ENCODE data around the gene LPP. TPM values are rescaled to one million over a fixed set of nuclear protein-coding genes. Genes with fewer than 3 reads are reported as not detected.

LPP gene
- total and polyA plus RNA-seq, 8 donors = 8.0 to 885 (median 305) TPM

- WGBS, 5 donors = 69 to 100% (median 100%) methylated on average over 1 of the region's 1 CpG
- intact Hi-C loops (cut with DNase I; ENCODE audit: low total_unique reads) = no loop called here
- no peak for TF ChIP-seq POLR2AphosphoS5 (IDR thresholded peaks at IDR 0.05)
Measured at GRCh38 chr3:188719545-188719944, 565.6 kb downstream of the LPP start.

GRCh38 chr3:188720215-188720614, 566.3 kb downstream of the LPP start:
- Histone ChIP-seq H3K36me3 (no peaks in the 10 kb centered on the region), H3K9me3 (no peaks in the 10 kb centered on the region), H3K4me1 (peaks cover 0 to 18% (median 7%) of the 10 kb centered on the region in 4 donors), H3K27ac (no peak overlapping the region), H3K4me3 (no peak overlapping the region), H3K27me3 (no peaks in the 10 kb centered on the region)
- no peak for DNase-seq
- intact Hi-C loops (cut with DNase I; ENCODE audit: low total_unique reads) = no loop called here
- WGBS, 5 donors = 39 to 59% (median 56%) methylated on average over 3 of the region's 3 CpGs
- TF ChIP-seq CTCF (IDR thresholded peaks at IDR 0.05) (no peak), POLR2AphosphoS5 (IDR thresholded peaks at IDR 0.05) (no peak), POLR2A (IDR thresholded peaks at IDR 0.05) (no peak), EP300 (IDR thresholded peaks at IDR 0.05) (no peak)

More at GRCh38 chr3:188719545-188719944, 565.6 kb downstream of the LPP start:
- Histone ChIP-seq H3K4me3 (no peak overlapping the region), H3K27me3 (no peaks in the 10 kb centered on the region), H3K27ac (no peak overlapping the region), H3K9me3 (no peaks in the 10 kb centered on the region), H3K36me3 (no peaks in the 10 kb centered on the region), H3K4me1 (peaks cover 0 to 18% (median 7%) of the 10 kb centered on the region in 4 donors)
- no peak for DNase-seq

GRCh38 chr3:188720636-188721035, 566.7 kb downstream of the LPP start:
- Histone ChIP-seq H3K4me3 (no peak overlapping the region), H3K9me3 (no peaks in the 10 kb centered on the region), H3K27me3 (no peaks in the 10 kb centered on the region), H3K27ac (no peak overlapping the region), H3K36me3 (no peaks in the 10 kb centered on the region), H3K4me1 (peaks cover 0 to 16% (median 7%) of the 10 kb centered on the region in 4 donors)
- intact Hi-C loops (cut with DNase I; ENCODE audit: low total_unique reads) = no loop called here
- DNase-seq = no peak
- TF ChIP-seq POLR2AphosphoS5 (IDR thresholded peaks at IDR 0.05) (peak in 1 of 3 donors; percentile 29), POLR2A (IDR thresholded peaks at IDR 0.05) (no peak)

GRCh38 chr3:188721312-188721711, 567.4 kb downstream of the LPP start:
- Histone ChIP-seq H3K36me3 (no peaks in the 10 kb centered on the region), H3K9me3 (no peaks in the 10 kb centered on the region), H3K27ac (peak overlapping the region in 1 of 5 donors; percentile 17), H3K4me3 (no peak overlapping the region), H3K4me1 (peaks cover 0 to 14% (median 7%) of the 10 kb centered on the region in 4 donors), H3K27me3 (no peaks in the 10 kb centered on the region)
- 96 to 99% (median 98%) methylated on average over 4 of the region's 4 CpGs for WGBS, 5 donors
- no peak for DNase-seq
- intact Hi-C loops (cut with DNase I; ENCODE audit: low total_unique reads) = no loop called here
- TF ChIP-seq CTCF (IDR thresholded peaks at IDR 0.05) (no peak), EP300 (IDR thresholded peaks at IDR 0.05) (no peak), POLR2A (IDR thresholded peaks at IDR 0.05) (no peak), POLR2AphosphoS5 (IDR thresholded peaks at IDR 0.05) (no peak)

GRCh38 chr3:188721990-188722389, 568.0 kb downstream of the LPP start:
- Histone ChIP-seq H3K9me3 (no peaks in the 10 kb centered on the region), H3K27ac (peak overlapping the region in 1 of 5 donors; percentile 17), H3K36me3 (no peaks in the 10 kb centered on the region), H3K4me1 (peaks cover 0 to 14% (median 7%) of the 10 kb centered on the region in 4 donors), H3K27me3 (no peaks in the 10 kb centered on the region), H3K4me3 (no peak overlapping the region)
- TF ChIP-seq EP300 (IDR thresholded peaks at IDR 0.05) = no peak
- no peak for TF ChIP-seq POLR2AphosphoS5 (IDR thresholded peaks at IDR 0.05)
- TF ChIP-seq POLR2A (IDR thresholded peaks at IDR 0.05) = no peak
- TF ChIP-seq CTCF (IDR thresholded peaks at IDR 0.05) = no peak
- WGBS, 5 donors = 86 to 96% (median 88%) methylated on average over 3 of the region's 3 CpGs
- intact Hi-C loops (cut with DNase I; ENCODE audit: low total_unique reads) = no loop called here
- DNase-seq = no peak

Measured in stomach (tissue), 9 donors.